HuH-7.5 (cell line): ENCODE results near the gene GPRIN2.
"Not testable (repeated sequence)": the region's sequence is repeated elsewhere in the genome, so short reads cannot be mapped to it uniquely, and the experiment has no call there.

ENCODE experiments used
- DNase-seq: peaks from one replicate; pipeline ENCODE4 v3.0.0; 2011; ENCODE audit warnings: low spot score

Gene GPRIN2

GRCh38 chr10:46537309-46537708 is 19.1 kb downstream of the GPRIN2 start:
- no peak for DNase-seq

- no peak for DNase-seq
Observed at GRCh38 chr10:46536781-46537180, 19.7 kb downstream of the GPRIN2 start.

GRCh38 chr10:46536171-46536570 is 20.3 kb downstream of the GPRIN2 start:
- DNase-seq, result no peak

DNA sequence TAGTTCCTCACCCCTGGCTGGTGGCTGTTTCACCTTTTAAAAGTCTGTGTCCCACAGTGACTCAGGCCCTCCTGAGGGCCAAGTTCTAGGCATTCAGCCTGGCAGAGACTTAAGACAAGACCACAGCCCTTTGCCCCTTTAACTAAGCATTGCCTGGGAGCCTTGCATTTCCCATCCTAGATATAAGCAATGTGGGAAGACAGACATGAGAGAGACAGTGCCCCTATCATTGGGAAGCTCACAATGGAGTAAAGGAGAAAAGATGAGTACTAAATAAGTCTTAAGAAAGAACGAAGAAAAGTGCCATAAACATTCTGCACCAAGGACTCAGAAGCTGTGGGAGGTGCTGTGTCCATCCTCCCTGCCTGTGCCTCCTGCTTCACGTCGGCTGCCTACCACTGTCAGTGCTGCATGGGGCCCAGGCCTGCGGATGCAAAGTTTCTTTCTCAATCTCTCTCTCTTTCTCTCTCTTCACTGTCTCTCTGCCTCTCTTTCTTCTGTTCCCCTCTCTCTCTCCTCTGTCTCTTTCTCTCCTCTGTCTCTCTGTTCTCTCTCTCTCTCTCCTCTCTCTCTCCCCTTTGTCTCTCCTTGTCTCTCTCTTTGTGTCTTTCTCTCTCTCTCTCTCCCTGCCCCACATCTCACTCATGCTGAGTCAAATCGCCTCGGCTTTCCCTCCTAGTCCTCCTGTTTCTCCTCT is 21.5 kb downstream of the GPRIN2 start:
- DNase-seq, result no peak

GRCh38 chr10:46532256-46532655 is 24.2 kb downstream of the GPRIN2 start:
- DNase-seq, result not testable (repeated sequence)

GRCh38 chr10:46530249-46531186 is 25.9 kb downstream of the GPRIN2 start:
- no peak for DNase-seq

- not testable (repeated sequence) for DNase-seq
Observed at GRCh38 chr10:46529742-46530141, 26.7 kb downstream of the GPRIN2 start.

GRCh38 chr10:46528675-46529615 is 27.5 kb downstream of the GPRIN2 start:
- no peak for DNase-seq

- DNase-seq, result no peak
Observed at GRCh38 chr10:46528171-46528671, 28.2 kb downstream of the GPRIN2 start.

DNA sequence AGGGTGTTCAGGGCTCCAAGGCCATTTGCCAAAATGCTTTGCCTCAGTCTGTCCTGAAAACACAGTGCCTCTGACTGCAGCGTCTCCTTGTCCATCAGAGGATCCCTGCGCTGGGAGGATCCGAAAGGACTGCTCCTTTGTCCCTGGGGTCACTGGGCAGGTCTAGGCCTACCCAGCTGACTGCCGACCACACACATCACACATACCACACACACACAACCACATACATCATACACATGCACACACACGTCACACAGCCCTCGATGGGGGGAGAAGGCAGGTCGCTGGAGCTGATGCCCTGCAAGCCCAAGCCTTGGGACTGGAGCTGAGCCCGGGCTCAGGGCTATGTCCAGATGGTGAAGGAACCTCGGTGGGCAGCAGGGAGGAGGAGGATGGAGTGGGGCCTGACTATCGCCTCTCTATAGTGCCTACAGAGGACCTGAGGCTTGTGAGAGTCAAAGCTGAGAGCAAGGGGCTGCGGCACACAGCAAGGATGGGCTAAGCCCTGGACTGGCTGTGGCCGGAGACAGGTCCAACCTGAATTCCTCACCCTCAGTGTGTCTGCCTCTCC is 29.1 kb downstream of the GPRIN2 start:
- no peak for DNase-seq

GRCh38 chr10:46526682-46527038 is 29.8 kb downstream of the GPRIN2 start:
- DNase-seq, result no peak

DNA sequence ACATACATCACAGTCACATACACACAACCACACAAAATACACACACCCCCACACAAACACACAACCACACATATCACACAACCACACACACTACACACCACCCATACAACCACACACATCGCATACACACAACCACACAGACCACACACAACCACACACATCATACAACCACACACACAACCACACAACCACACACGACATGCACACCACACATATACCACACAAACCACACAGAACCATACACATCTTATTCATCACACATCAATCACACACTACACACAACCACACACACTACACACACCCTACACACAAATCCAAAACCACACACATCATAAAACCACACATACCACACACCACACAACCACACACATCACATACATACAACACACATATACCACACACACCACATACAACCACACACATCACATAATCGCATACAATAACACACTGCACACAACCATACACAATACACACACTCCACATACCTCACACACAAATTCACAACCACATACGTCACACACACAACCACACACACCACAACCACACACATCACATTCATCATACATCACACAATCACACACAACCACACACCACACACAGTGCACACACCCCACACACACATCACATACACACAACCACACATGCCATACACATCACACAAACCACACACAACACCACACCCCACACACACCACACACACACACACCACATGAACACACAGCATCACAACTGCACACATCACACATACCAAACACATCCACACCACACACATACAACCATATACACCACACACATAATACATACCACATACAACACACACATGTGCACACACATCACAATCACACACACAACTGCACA is 30.4 kb downstream of the GPRIN2 start:
- DNase-seq, result no peak

DNA sequence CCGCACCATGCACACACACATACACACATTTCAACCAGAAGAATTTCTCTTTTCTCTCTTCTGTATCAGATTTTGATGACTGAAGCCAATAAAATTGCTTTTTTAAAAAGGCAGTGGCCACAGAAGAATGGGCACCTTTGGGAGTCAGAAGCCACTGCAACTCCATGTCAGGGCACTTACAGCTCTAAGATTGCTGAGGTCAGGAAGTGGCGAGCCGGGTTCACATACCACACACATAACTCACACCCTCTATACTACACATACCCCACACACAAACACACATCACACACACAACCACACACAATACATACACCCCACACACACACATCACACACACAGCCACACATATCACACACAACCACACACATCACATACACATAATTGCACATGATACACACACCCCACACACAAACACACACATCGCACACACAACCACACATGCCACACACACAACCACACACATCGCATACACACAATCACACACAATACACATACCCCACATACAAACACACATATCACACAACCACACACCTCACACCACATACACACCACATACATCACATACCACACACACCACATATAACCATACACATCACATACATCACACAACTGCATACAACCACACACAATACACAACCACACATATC is 31.2 kb downstream of the GPRIN2 start:
- DNase-seq, result no peak

DNA sequence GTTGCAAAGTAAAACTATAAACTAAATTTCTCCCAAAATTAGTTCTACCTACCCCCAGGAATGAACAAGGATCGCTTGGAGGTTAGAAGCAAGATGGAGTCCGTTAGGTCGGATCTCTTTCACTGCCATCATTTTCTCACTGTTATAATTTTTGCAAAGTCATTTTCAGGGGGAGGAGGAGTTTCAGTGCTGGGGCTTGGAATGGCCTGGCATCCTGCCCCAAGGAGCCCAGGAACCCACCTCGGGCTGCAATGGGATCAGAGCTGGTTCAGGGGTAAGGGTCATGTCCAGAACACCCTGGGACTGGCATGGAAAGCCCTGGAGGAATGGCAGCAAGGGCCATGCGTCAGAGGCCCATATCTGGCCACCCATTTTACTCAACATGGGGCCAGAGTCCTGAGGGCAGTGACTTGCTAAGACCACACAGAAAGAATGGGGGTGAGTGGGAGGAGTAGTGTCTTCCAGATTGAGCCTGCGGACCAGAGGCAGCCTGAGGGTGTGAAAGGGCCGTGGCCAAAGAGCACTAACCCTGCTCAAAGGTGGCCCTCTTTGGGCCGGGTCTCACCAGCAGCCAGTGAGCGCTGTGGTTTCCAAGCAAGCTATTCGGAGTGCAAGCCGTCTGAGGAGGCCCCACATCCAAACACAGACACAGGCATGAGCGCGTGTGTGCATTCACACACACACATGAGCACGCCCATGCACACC is 31.8 kb downstream of the GPRIN2 start:
- DNase-seq, result no peak

DNA sequence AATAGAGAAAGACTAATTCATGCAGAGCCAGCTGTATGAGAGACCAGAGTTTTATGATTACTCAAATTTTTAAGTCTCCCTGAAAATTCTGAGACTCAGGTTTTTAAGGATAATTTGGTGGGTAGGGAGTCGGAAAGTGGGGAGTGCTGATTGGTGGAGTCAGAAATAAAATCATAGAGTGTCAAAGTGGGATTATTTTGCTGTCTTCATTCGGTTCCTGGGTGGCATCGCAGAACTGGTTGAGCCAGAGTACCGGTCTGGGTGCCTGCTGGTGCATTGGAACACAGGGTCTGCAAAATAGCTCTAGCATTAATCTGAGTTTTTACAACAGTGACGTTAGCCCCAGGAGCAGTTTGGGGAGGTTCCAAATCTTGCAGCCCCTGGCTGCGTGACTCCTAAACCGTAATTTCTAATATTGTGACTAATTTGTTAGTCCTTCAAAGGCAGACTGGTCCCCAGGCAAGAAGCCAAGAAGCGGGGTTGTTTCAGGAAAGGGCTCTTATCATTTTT is 32.4 kb downstream of the GPRIN2 start:
- no peak for DNase-seq

- DNase-seq, result no peak
Observed at GRCh38 chr10:46523119-46523961, 33.1 kb downstream of the GPRIN2 start.

DNA sequence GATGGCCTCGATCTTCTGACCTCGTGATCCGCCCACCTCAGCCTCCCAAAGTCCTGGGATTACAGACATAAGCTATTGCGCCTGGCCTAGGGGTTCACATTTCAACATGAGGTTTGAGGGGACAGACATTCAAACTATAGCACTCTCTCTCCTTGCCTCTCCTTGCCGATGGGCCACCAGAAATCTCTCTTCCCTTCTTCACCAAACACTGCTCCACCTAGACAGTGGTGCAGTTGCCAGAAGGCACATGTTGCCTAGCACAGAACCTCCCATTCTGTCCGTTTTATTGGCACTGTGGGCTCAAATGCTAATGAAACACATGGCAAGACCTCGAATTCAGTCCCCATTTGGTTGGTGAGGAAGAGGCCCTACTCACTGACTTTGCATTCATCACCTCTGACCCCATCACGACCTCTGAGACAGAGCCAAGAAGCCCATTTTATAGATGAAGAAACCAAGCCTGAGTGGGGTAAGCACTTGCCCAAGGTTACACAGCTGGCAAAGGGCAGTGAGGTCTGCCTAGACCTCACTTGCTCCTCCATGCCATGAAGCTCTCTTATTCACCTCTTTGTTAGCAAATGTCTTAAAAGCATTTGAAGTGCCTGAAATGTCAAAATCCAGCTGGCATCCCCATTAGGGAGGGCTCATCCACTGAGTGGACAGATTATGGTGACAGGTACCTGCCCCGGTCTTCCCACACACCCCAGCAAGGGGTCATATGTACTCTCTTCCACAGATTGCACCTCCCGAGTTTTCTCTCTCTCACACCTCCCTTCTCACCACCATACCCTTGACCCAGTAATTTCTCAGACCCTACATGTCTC is 34.0 kb downstream of the GPRIN2 start:
- no peak for DNase-seq
